HCT116 (cell line): Measurements from ENCODE around the gene TOMM40. TPM values are rescaled to one million over a fixed set of nuclear protein-coding genes. Genes with fewer than 3 reads are reported as not detected.

Experiments
- ATAC-seq: fragments of 200-7000 bp; cut with Tn5 transposase; 2 replicates; pipeline ENCODE4 v1.9.1; 2020; ENCODE audit warnings: mild to moderate bottlenecking, moderate library complexity
- BruUV-seq: library from RNA; stranded (reverse); fragments of 400-500 nt; replicated peaks from 2 replicates; lab custom pipeline; 2021; lab: Mats Ljungman, UMichigan
- CTCF ChIA-PET: fragments of 300-600 bp; sonication (Branson Sonifier 250); formaldehyde crosslinking; loops from one replicate; lab custom pipeline; 2021; ENCODE audit warnings: antibody characterized with exemption; lab: Charles Lee
- POLR2A ChIA-PET: fragments of 300-600, 350-600 bp; sonication (Branson Sonifier 250); formaldehyde crosslinking; loops from one replicate; lab custom pipeline; 2021; ENCODE audit warnings: antibody characterized with exemption; lab: Charles Lee
- RAD21 ChIA-PET, 2 experiments: fragments of 300-600 bp; sonication (Branson Sonifier 250); formaldehyde crosslinking; loops; one replicate each; lab custom pipeline; 2023; ENCODE audit warnings: low total read pairs in 2 of 2; ENCODE audit not compliant: uncharacterized antibody in 2 of 2, unreplicated experiment in 2 of 2, low non-redundant PET in 1 of 2; lab: Charles Lee
- DNase-seq: peaks from one replicate; pipeline ENCODE4 v3.0.0-alpha.2; 2010; ENCODE audit warnings: low read depth, low spot score
- H2AFZ ChIP-seq: fragments of 200-600 bp; shearing (Covaris generic), sonication (generic); 2 replicates; pipeline ENCODE4 v1.6.1; 2017; ENCODE audit warnings: low read depth, mixed run types, mixed read lengths, antibody characterized with exemption, low read length; ENCODE audit not compliant: poor library complexity, severe bottlenecking
- H3K27ac ChIP-seq: 2 replicates; pipeline ENCODE4 v1.5.1; 2012; ENCODE audit warnings: low read depth, low read length
- H3K27me3 ChIP-seq: fragments of 200-600 bp; sonication (generic); 2 replicates; pipeline ENCODE4 v1.6.1; 2016; ENCODE audit warnings: mixed run types, low read length, mixed read lengths; ENCODE audit not compliant: insufficient read depth
- H3K36me3 ChIP-seq, 2 experiments: fragments of 200-500 bp in 1 of 2; fragments of 200-600 bp in 1 of 2; sonication (Bioruptor generic) in 1 of 2; sonication (generic) in 1 of 2; 2 replicates each; pipeline versions ENCODE4 v1.5.1 to v1.6.1; 2014 to 2016; ENCODE audit warnings: low read length in 2 of 2, inconsistent platforms in 1 of 2, mixed read lengths in 1 of 2, mixed run types in 1 of 2; ENCODE audit not compliant: insufficient read depth in 2 of 2, control insufficient read depth in 1 of 2
- H3K4me1 ChIP-seq, 2 experiments: fragments of 200-600 bp in 1 of 2; sonication (generic) in 1 of 2; 2 replicates each; pipeline versions ENCODE4 v1.5.1 to v1.6.1; 2012 to 2017; ENCODE audit warnings: low read length in 2 of 2, inconsistent platforms in 1 of 2, mild to moderate bottlenecking in 1 of 2, mixed read lengths in 1 of 2, mixed run types in 1 of 2, moderate library complexity in 1 of 2; ENCODE audit not compliant: insufficient read depth in 2 of 2, control insufficient read depth in 1 of 2
- H3K4me2 ChIP-seq: fragments of 200-600 bp; sonication (generic); 2 replicates; pipeline ENCODE4 v1.6.1; 2017; ENCODE audit warnings: mixed run types, low read length, mixed read lengths
- H3K4me3 ChIP-seq, 2 experiments: fragments of 200-600 bp in 1 of 2; sonication (generic) in 1 of 2; replicated peaks in 1 of 2; 2 replicates each; pipeline ENCODE4 v1.5.1; 2011 to 2016; ENCODE audit warnings: low read length in 2 of 2, control low read depth in 1 of 2, low read depth in 1 of 2, mild to moderate bottlenecking in 1 of 2, mixed read lengths in 1 of 2, mixed run types in 1 of 2
- H3K79me2 ChIP-seq: fragments of 200-600 bp; sonication (generic); 2 replicates; pipeline ENCODE4 v1.6.1; 2017; ENCODE audit warnings: mild to moderate bottlenecking, mixed run types, low read length, moderate library complexity, mixed read lengths; ENCODE audit not compliant: insufficient read depth
- H3K9ac ChIP-seq: fragments of 200-600 bp; sonication (generic); 2 replicates; pipeline ENCODE4 v1.6.1; 2016; ENCODE audit warnings: low read length, mixed read lengths
- H3K9me2 ChIP-seq: fragments of 200-600 bp; sonication (generic), shearing (Covaris generic); 2 replicates; pipeline ENCODE4 v1.6.1; 2017; ENCODE audit warnings: mixed run types, mild to moderate bottlenecking, moderate library complexity; ENCODE audit not compliant: insufficient read depth
- H3K9me3 ChIP-seq, 2 experiments: fragments of 200-500 bp in 1 of 2; fragments of 200-600 bp in 1 of 2; sonication (Bioruptor generic) in 1 of 2; sonication (generic) in 1 of 2; 2 replicates each; pipeline ENCODE4 v1.6.1; 2014 to 2017; ENCODE audit warnings: low read length in 2 of 2, mixed read lengths in 2 of 2, inconsistent platforms in 1 of 2, low read depth in 1 of 2, mild to moderate bottlenecking in 1 of 2, mixed run types in 1 of 2, moderate library complexity in 1 of 2; ENCODE audit not compliant: control insufficient read depth in 1 of 2, insufficient read depth in 1 of 2
- H4K20me1 ChIP-seq: fragments of 200-600 bp; sonication (generic), shearing (Covaris generic); 2 replicates; pipeline ENCODE4 v1.6.1; 2017; ENCODE audit warnings: mixed run types, mild to moderate bottlenecking, moderate library complexity; ENCODE audit not compliant: insufficient read depth
- EGR1 ChIP-seq: IDR thresholded peaks from 2 replicates; pipeline ENCODE4 v1.6.1; 2012; ENCODE audit warnings: low read depth
- EZH2 ChIP-seq: fragments of 200-600 bp; sonication (generic); IDR thresholded peaks from 2 replicates; pipeline ENCODE4 v1.6.1; 2017; ENCODE audit warnings: antibody characterized with exemption, mixed run types
- POLR2A ChIP-seq: IDR thresholded peaks from 2 replicates; pipeline ENCODE4 v1.7.0; 2011; ENCODE audit warnings: borderline replicate concordance; ENCODE audit not compliant: insufficient read depth, insufficient read length; ENCODE audit errors: extremely low read depth
- SIN3A ChIP-seq: IDR thresholded peaks from 2 replicates; pipeline ENCODE4 v1.6.1; 2012; ENCODE audit warnings: low read depth
- SP1 ChIP-seq: IDR thresholded peaks from 2 replicates; pipeline ENCODE4 v1.6.1; 2012; ENCODE audit warnings: low read depth
- intact Hi-C: fragments of 100-400 bp; cut with micrococcal nuclease; formaldehyde crosslinking; loops from 2 replicates; pipeline ENCODE4 v1.10.0; 2022
- total RNA-seq: library from RNA; stranded (reverse); gene quantifications from one replicate; pipeline ENCODE4 v1.2.1, GENCODE V29; 2021; ENCODE audit not compliant: unreplicated experiment
- TF ChIP-seq, protein P1 (sequence below): IDR thresholded peaks from 2 replicates; pipeline ENCODE4 v1.6.1; 2012
- TF ChIP-seq, protein P2 (sequence below): IDR thresholded peaks from 2 replicates; pipeline ENCODE4 v1.6.1; 2012
- TF ChIP-seq, protein P3 (sequence below): IDR thresholded peaks from 2 replicates; pipeline ENCODE4 v1.6.1; 2012; ENCODE audit warnings: low read depth

Gene TOMM40
- total RNA-seq, 1 experiment from 2014 or later = 178 TPM

GRCh38 chr19:44872661-44873060, 18.4 kb upstream of the TOMM40 start:
- Histone ChIP-seq H3K36me3 (peaks cover 38% of the 10 kb centered on the region in 2 experiments), H3K27ac (no peak overlapping the region), H3K9ac (no peak overlapping the region), H3K4me1 (peaks cover 8 to 11% of the 10 kb centered on the region in 2 experiments), H3K27me3 (no peaks in the 10 kb centered on the region), H3K9me2 (no peaks in the 10 kb centered on the region), H4K20me1 (no peaks in the 10 kb centered on the region), H2AFZ (no peak overlapping the region), H3K79me2 (no peaks in the 10 kb centered on the region), H3K4me2 (no peak overlapping the region), H3K9me3 (no peaks in the 10 kb centered on the region), H3K4me3 (no peak overlapping the region)
- RAD21 ChIA-PET = no interaction called here
- no TSS peak for BruUV-seq
- no peak for ATAC-seq
- DNase-seq = no peak
- CTCF ChIA-PET = no interaction called here
- no peak for TF ChIP-seq SP1
- no peak for TF ChIP-seq EZH2
- TF ChIP-seq, protein P1, sequence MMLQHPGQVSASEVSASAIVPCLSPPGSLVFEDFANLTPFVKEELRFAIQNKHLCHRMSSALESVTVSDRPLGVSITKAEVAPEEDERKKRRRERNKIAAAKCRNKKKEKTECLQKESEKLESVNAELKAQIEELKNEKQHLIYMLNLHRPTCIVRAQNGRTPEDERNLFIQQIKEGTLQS = no peak
- TF ChIP-seq EGR1 = no peak
- no peak for TF ChIP-seq SIN3A
- TF ChIP-seq, protein P2, sequence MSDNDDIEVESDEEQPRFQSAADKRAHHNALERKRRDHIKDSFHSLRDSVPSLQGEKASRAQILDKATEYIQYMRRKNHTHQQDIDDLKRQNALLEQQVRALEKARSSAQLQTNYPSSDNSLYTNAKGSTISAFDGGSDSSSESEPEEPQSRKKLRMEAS = no peak
- no peak for TF ChIP-seq POLR2A
- TF ChIP-seq, protein P3, sequence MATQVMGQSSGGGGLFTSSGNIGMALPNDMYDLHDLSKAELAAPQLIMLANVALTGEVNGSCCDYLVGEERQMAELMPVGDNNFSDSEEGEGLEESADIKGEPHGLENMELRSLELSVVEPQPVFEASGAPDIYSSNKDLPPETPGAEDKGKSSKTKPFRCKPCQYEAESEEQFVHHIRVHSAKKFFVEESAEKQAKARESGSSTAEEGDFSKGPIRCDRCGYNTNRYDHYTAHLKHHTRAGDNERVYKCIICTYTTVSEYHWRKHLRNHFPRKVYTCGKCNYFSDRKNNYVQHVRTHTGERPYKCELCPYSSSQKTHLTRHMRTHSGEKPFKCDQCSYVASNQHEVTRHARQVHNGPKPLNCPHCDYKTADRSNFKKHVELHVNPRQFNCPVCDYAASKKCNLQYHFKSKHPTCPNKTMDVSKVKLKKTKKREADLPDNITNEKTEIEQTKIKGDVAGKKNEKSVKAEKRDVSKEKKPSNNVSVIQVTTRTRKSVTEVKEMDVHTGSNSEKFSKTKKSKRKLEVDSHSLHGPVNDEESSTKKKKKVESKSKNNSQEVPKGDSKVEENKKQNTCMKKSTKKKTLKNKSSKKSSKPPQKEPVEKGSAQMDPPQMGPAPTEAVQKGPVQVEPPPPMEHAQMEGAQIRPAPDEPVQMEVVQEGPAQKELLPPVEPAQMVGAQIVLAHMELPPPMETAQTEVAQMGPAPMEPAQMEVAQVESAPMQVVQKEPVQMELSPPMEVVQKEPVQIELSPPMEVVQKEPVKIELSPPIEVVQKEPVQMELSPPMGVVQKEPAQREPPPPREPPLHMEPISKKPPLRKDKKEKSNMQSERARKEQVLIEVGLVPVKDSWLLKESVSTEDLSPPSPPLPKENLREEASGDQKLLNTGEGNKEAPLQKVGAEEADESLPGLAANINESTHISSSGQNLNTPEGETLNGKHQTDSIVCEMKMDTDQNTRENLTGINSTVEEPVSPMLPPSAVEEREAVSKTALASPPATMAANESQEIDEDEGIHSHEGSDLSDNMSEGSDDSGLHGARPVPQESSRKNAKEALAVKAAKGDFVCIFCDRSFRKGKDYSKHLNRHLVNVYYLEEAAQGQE = no peak
- POLR2A ChIA-PET = interaction anchor here (0.8 kb wide), 1 partner anchor 18 kb away, joined by 6 read pairs; the partner anchor contains the start of gene TOMM40
- intact Hi-C loops = no loop called here
